G401.6 (cell line): ENCODE measurements around the gene ADA.
A peak's percentile ranks its signal among the peaks of the same experiment; 100 is the strongest.

Source experiments
- FAIRE-seq: peaks from 2 replicates; lab custom pipeline; 2012; peaks lifted over from hg19 to GRCh38; lab: Jason Lieb, UNC

The ADA gene

GRCh38 chr20:44622501-44623270 lies 28.8 kb downstream of the ADA start:
- FAIRE-seq = no peak

DNA sequence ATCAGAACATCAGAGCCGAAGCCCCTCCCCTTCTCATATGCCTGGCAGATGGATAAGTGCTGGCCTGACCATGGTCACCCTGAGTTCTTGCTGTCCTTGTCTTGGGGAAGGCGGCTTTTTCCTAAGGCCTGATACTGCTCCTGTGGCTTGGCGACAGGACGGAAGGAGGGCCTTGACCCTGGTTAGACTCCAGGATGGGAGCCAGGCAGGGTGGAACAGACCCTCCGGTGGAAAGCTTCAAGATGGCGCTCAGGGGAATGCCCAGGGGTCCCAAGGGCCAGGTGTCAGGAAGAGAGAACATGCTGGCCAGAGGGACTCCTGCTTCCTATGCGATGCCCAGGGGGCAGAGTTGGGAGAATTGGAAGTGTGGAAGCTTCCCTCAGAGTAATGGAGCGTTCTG lies 29.6 kb downstream of the ADA start:
- FAIRE-seq = no peak

- no peak for FAIRE-seq
Observed at GRCh38 chr20:44621325-44621724, 30.2 kb downstream of the ADA start.

- FAIRE-seq = no peak
Observed at GRCh38 chr20:44620030-44620429, 31.5 kb downstream of the ADA start.

- FAIRE-seq = no peak
Observed at GRCh38 chr20:44619294-44619693, 32.2 kb downstream of the ADA start.

- no peak for FAIRE-seq
Observed at GRCh38 chr20:44618318-44618731, 33.2 kb downstream of the ADA start.

- FAIRE-seq = no peak
Observed at GRCh38 chr20:44616604-44616964, 34.9 kb downstream of the ADA start.

DNA sequence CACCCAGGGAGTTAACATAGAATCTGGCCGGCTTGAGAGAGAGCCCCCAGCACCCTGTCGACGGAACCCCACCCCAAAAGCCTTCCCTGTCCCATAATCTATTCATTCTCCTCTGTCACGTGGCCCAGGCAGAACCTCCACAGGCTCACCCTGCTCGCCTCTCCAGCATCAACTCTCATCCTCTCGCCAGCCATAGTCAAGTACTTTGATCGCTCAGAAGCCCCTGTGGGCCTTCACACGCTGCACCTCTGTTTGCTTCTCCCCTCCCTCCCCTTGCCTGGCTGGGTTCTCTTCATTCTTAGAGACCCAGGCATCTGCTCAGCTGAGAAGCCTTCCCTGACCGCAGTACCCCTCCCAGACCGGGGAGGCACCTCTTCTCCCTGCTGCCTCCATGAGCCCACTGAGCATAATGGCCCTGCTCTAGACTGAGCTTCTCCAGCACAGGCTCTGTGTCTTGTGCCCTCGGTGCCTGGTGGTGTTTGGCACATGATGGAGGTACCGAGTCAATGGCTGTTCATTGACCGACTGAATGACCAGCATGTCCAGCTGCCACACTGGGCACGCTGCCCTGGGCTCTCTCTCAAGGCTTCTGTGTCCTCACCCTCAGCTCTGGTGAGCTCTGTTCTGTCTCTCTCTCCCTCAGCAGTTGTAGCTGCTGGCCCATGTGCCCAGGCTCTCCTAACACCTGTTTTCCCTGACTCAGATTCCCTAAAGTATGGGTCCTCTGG lies 35.5 kb downstream of the ADA start:
- no peak for FAIRE-seq

DNA sequence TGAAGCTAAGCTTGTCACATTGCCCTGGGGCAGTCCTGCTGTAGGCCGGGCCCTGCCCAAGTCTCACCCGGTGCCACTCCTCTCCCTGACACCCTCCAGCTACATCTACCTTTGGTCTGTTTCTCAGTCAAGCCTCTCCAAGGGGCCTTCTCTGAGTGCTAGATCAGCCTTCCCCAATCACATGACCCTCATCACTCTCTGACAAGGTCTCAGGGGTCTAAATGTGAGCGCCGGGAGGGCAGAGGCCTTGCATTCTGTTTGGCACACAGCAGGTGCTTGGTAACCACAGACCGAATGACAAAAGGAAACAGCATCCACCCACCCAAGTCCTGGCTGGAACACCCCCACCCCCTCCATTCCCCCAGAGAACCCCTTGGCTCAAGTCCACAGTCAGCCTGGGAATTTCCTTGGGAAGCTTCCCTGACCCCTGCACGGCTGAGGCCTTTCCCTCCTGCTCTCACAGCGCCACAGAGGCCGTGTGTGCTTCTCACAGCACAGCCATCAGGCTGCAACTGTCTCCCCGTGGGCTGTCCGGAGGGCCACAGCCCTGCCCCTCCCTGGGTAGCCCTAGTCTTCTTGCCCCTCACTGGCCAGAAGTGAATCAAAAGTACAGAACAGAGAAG lies 36.2 kb downstream of the ADA start:
- no peak for FAIRE-seq

DNA sequence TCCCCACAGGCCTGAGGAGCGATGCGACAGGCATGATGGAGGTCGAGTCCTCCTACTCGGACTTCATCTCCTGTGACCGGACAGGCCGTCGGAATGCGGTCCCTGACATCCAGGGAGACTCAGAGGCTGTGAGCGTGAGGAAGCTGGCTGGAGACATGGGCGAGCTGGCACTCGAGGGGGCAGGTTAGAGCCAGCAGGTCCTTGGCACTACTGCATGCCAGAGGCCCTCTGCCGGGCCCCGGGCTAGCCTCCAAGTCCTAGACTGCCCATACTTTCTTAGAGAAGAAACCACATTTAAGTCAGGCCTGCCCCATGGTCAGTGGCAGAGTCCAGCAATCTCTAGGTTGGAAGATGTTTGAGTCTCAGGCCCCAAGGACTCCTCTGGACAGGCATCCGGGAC lies 37.0 kb downstream of the ADA start:
- FAIRE-seq = no peak

- FAIRE-seq = no peak
Observed at GRCh38 chr20:44613575-44613974, 37.9 kb downstream of the ADA start.

- FAIRE-seq = no peak
Observed at GRCh38 chr20:44610313-44610962, 41.1 kb downstream of the ADA start.

- peak; percentile 89 for FAIRE-seq
Observed at GRCh38 chr20:44609516-44610312, 41.8 kb downstream of the ADA start.

DNA sequence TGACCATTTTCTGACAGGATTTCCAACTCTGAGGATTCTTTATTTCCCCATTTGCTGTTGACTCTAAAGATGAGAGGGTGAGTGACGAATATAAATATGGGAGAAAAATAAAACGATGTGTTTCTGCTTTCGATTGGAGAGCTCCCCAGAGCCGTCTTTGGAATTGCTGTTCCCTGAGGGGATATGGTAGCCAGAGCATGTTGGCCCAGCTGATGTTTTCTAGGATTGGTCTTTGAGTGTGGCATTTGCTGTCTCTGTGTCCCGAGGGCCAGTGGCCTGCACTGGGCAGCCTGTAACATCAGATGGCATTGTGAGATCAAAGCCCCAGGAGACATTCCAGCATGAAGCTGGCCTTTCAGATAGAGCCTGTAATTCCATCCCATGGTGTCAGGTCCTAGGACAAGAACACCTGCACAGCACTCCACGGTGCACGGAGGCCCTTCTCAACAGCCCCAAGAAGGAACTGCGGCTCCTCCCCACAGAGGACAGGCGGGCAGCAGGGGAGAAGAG lies 42.4 kb downstream of the ADA start:
- FAIRE-seq = no peak

GRCh38 chr20:44606725-44607441 lies 44.6 kb downstream of the ADA start:
- FAIRE-seq = no peak

DNA sequence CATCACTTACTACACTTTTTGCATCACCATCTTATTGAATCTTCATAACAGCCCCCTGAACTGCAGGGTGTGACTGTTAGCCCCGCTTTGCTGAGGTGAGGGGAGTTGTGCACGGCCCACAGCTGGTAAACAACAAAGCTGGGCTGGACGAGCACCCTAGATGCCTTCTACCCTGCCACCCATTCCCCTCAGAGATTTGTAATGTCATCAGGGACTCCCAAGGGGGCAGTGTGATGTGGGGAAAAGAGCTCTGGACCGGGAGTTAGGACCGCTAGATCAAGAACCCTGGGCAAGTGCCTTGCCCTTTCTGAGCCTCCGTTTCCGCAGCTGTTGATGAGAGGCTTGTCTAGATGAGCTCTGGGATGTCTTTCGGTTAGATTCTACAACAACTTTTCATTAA lies 48.2 kb downstream of the ADA start:
- no peak for FAIRE-seq

DNA sequence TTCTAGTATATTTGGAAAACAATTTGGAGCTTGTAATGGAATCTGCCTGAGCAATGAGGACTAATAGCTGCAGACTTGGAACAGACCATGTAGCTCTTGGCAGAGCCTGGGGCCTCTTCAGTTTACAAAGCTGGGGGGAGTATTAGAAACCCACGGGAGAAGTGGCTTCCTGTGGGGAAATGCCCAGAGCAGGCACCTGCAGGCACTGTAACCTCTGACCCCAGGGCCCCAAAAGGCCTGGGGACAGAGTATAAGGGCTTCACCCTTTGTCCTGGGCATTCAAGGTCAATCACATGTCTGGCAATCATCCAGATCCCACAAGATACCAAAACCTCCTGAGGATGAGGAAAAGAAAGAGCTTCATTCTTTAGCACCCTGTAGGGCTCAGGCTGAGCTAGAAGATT lies 49.7 kb downstream of the ADA start:
- no peak for FAIRE-seq

DNA sequence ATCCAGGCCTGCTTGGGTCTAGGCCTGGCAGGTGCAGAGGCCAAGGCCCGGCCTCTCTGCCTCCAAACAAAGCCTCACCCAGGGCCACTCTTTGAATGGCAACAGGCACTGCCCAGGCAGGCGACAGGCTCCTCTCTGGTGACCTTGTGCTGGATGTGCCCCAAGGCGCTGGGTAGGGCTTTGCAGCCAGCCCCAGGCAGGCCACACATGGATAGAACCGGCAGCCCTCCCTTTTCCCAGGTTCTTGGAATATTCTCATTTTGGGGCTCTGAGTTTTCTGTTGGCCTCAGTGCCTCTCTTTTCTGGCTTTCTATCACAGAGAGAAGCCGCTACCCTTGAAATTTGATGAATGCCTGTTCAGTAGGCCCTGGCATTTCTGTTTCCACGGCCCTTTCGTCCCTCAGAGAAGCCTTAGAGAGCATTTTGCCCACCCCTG lies 50.2 kb downstream of the ADA start:
- no peak for FAIRE-seq

- no peak for FAIRE-seq
Observed at GRCh38 chr20:44600758-44601201, 50.7 kb downstream of the ADA start.

GRCh38 chr20:44600301-44600700 lies 51.2 kb downstream of the ADA start:
- no peak for FAIRE-seq

DNA sequence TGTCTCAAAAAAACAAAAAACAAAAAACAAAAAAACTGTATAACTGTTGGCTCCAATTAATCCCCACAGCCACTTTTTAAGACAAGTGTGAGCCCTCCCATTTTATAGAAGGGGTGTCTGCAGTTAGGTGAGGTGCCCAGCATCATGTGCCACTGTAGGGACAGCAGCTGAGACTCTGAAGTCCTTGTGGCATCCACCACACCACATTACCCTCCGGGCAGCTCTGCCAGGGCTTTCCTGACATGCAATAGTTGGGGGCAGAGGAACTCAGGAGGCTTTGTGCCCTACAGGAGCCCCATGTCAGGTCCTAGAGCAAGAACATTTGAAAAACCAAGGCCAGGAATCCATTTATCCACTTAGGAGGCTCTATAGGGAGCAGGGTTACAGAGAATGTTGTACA lies 51.8 kb downstream of the ADA start:
- no peak for FAIRE-seq
